Measurements from ENCODE around the gene CHST13. TPM values are rescaled to one million over a fixed set of nuclear protein-coding genes. Genes with fewer than 3 reads are reported as not detected.

CHST13 gene, protein sequence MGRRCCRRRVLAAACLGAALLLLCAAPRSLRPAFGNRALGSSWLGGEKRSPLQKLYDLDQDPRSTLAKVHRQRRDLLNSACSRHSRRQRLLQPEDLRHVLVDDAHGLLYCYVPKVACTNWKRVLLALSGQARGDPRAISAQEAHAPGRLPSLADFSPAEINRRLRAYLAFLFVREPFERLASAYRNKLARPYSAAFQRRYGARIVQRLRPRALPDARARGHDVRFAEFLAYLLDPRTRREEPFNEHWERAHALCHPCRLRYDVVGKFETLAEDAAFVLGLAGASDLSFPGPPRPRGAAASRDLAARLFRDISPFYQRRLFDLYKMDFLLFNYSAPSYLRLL
- not detected for total RNA-seq

DNA sequence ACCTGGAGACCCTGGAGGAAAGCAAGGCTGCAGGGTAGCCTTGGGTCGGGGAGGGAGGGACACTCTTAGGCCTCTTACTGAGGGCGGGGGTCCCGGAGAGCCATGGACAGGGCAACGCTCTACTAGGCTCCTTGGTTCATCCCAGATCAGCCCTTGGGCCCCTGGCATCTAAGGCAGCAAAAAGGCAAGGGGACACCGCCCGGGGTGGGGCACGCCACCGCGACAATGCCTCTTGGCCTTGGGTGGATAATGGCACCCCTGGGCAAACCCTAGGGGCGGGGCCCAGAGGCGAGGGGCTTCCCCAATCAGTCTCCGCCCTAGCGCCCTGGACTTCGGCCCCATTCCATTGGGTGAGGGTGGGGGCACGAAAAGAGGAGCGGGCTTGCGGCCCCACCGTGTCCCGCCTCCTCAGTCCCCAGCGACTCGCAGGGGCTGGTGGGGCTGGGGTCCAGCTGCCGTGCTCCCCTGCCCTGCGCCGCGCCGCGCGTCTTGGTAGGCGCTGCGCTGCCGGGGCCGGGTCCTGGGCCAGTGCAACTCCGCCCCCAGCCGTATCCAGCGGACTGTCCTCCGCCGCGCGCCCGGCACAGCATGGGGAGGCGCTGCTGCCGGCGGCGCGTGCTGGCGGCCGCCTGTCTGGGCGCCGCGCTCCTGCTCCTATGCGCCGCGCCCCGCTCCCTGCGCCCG is at the start of gene CHST13:
TSS of gene CHST13 (plus strand) at position 411 of the 684 bp plus-strand sequence. CDS start at position 589, 178 bp downstream.
- DNase-seq: no peak

DNA sequence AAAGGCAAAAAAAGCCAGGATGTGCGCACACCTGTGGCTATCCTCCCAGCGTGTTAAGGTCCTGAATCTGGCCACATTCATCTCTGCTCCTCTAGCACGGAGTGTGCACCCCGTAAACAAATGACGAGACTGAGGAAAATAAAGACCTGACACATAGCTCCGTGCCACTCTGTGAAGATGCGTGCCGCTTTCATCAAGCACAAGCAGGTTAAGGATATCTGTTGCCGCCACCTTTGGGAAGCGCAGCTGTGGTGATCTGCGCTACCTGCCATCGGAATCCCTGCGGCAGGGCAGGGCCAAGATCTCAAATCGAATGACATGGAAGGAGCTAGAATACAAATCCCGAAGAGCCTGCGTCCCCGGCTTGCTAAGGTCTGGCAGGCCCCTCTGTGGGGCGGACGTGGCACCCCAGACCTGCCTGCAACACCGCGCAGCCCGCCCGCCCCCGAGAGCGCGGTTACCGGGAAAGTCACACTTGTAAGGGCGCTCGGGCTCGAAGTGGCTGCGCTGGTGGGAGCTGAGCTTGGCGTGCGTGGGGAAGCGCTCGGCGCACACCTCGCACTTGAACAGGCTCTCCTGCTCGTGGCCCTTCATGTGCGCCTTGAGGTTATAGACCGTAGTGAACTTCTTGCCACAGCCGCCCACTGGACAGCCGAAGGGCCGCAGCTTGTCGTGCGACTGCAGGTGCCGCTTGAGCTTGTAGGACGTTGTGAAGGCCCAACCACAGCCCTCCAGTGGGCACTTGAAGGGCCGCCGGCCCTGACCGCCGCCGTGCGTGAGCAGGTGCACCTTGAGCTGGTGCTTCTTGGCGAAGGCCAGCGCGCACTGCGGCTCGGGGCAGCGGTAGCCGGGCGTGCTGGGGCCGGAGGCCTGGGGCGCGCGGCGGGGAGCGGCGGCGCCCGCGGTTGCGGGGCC is 49.2 kb upstream of the CHST13 start:
- no peak for DNase-seq

DNA sequence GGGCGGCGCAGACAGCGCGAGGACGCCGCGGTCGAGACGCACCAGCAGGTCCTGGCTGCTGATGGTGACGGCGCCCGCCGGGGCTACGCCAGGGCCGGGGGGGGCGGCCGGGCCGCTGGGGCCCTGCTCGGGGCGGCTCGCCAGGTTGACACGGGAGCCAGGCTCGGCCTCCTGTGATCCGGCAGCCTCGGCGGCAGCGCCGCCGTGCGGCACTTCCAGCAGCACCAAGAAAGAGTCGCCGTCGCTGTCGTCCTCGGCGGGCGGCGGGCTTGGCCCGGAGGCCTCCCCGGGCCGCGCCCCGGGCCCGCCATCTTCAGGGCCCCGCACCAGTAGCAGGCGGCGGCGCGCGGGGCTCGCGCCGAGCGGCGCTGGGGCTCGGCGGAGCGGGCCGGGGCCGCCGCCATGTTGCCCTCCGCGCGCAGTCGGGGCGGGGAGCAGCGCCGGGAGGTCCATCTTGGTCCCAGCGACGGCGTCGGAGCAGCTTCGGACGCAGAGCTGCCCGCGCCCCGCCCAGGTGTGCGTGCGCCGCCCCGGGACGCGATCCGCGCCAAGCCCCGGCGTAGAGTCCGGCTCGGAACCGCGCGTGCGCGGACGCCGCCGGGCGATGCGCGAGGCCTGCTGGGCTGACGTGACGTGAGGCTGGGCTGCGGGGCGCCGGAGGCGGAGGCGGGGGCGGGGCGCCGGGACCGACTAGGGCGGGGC is 48.4 kb upstream of the CHST13 start, which contains the start of gene ZXDC:
TSS of gene ZXDC (minus strand) at position 479 of the 702 bp plus-strand sequence. CDS start at position 453, 26 bp downstream.
- DNase-seq: peak; percentile 91

DNA sequence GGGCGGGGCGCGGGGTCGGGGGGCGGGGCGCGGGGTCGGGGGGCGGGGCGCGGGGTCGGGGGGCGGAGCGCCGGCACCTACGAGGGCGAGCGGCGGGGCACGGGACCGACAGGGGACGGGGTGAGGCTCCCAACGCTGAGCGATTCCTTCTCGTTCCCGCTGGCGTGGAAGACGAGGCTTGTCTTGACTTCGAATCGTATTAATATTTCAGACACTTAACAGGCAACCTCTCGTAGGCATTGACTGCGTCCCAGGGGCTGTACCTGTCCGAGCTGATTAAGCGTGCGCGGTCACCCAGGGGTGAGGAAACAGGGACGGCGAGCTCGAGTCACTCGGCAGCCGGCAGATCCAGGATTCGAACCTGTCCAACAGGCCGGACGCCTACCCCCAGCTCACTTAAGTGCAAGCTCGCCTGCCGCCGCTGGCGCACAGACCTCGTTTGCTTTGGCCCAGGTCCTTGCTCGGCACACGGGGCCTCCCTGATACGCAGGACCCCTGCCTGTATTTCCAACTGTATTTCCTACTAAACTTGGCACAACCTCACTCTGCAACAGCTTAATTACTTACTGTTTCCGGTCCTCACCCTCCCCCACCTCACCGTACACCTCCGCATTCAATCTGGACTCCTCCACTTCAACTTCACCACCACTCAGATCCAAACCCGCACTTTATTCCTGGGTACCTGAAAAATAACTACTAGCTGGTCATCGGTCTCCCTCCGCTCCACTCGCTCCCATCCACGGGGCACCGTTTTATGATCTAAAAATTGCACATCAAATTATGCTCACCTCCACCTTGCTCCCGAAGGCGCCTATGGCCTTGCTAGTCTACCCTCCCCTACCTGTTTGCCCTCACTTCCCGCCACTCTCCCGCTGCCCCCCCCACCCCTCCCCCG is 47.5 kb upstream of the CHST13 start:
- DNase-seq: no peak

DNA sequence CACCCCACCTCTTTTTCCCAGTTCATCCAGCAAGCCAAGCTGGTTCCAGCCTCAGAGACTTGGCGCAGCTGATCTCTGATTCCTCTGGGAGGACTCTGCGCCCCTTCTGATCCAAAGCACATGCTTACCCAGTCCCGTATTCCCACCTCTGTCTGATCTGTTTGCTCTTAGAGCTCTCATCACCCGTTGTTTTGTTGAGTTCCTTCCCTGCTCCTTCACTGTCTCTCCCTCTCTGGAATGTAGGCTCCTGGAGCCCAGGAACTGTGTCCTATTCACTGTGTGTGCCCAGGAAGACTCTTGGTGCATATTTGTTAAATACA is 46.9 kb upstream of the CHST13 start:
- DNase-seq: no peak

DNA sequence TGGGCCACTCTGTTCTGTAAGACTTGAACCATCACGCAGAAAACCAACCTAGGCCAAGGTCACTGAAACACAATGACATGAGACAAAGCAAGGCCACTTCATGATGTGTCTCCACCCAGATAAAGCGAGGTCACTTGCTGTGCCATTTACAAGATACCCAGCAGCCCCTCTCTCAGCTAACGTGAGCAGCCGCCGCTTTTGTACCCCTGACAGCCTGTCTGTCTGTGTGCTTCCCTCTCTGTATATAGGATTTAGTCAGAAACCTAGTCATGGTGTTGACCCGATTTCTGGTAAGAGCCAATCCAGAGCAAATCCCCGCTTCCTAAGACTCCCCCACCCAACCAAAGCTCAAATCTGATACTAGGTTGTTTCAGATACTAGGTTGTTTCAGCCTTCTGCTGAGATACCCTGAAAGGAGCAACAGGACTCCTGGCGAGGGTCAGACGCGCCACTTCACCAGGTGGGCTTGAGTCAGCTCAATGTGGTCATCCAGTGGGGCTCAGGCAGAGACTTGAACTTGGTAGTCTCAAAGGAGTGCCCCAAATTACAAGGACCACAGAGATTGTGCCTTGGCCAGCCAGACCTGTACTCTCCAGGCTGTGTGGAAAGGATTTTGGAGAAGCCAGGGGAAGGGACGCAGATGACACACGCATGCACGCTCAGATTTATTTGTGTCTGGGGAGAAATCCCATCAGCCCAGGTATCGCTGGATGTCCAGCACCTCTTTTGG is 45.2 kb upstream of the CHST13 start:
- no peak for DNase-seq

DNA sequence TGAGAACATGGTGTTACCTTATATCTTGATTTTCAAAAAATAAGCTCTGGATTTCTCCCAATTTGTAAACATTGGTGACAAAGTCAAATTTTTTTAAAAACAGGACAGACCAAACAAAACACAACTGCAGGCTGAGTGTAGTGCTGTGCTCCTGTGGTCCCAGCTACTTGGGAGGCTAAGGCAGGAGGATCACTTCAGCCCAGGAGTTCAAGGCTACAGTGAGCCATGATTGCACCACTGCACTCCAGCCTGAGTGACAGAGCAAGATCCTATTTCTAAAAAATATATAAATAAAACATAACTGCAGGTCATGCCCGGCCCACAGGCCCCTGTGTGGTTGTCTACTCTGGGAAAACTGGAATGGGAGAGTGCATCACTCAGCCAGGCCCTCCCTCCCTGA is 44.3 kb upstream of the CHST13 start:
- DNase-seq: no peak

DNA sequence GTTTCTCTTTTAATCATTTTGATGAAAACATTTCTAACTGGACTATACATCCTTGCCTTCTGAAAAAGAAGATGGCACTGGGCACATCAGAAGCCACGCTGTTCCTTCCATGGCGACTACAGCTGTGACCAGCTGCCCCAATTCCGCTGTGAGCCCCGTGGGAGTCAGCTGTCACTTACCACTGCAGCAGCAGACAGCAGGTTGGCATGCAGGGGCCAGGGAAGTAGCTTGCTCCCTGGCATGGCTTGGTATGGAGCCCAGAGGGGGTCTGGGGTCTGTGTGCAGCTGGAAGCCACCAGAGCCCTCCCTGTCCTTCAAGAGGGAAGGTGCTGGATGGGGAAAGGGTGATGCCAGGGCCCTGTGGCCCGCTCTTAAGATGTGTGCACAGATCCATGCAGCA is 43.7 kb upstream of the CHST13 start:
- no peak for DNase-seq

DNA sequence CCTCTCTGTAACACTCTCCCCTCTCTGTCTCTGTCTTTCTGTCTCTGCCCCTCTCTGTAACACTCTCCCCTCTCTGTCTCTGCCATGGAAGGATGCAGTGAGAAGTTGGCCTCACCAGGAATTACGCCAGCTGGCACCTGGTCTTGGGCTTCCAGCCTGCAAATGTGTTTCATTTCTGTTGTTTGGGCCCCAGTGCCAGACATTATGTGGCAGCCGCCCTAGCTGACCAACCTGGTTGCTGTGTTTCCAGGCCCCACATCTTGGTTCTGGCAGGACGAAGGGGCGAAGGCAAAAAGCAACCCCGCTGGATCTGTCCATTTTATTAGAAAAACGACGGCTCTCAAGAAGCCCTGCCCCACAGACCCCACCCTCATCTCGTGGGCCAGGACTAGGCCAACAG is 43.1 kb upstream of the CHST13 start:
- DNase-seq: no peak

DNA sequence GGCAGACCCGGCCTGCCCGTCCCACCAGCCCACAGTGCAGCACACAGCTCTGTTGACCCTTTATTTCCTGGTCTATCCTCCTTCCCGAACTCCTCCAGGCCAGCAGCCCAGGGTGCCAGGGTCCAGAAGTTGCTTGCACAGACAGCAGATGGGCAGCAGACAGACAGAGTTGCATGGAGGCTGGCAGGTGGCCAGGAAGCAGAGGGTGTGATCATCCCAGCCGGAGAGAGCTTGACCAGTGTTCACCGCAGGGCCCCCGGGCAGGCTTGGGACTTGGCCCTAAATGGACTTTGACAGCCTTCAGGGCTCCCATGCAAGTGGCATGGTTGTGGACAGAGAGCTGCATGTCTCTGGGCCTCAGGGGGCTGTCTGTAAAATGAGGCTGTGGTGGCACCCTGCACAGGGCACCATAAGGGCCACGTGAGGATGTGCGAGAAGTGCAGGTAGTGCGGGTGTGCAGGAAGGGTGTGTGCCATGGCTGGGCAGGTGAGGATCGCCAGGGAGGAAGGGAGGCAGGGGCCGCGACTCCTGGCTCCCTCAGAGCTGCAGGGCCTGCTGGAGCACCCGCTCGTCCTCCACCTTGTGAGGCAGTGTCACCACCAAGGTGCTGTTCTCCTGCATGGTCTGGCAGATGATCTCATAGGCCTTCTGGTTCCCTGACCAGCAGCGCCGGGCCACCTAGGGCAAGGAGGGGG is 42.0 kb upstream of the CHST13 start:
- DNase-seq: no peak

DNA sequence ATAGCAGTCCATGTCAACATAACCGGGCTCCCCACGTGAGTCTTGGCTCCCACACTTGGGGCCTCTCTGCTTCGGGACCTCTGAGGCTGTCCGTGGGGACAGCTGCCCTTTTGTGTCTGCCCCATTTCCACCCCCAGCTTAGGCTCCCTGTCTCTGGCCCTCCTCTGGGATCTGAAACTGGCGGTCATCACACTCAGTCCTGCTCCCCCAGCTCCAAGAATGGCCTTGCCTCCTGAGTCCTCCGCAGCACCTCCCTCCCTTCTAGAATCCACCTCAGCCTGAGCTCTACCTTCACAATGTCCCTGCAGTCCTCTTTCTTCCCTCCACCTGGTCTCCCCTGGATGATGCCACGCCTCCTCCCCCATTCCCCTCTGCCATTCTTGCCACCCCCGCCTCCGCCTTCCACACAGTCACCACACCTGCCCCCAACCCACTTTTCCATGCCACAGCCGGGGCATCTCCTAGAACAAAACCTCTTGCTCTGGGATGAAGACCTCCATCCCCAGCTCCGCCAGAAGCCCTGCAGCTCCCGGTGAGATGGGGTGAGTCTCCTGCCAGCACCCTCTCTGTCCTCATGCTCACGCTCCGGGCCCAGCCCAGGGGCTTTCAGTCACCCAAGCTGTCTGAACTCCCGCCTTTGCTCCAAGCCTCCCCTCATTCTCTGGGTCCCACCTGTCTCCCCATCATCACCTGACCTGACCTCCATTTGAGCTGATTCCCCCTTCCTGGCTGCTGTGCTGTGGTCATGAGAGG is 41.3 kb upstream of the CHST13 start:
- DNase-seq: no peak

DNA sequence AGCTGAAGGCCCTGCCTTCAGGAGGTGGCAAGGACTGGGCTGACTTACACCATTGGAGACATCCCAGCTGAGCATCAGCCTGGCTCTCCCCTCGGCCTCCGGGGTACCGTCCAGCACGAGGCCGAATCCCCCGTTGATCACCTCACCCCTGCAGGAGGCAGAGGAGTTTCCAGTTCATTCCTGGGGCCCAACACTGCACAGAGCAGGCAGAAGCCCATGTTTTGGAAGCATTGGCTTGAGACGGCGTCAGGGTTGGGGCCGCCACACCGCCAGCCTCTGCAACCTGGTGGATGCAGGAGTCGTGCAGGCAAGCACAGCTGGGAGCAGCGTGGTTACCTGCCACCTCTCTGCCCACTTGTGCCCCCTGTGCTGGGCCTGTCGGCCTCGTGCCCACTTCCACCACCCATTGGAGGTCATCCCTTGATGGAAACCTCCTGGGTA is 40.6 kb upstream of the CHST13 start:
- no peak for DNase-seq

DNA sequence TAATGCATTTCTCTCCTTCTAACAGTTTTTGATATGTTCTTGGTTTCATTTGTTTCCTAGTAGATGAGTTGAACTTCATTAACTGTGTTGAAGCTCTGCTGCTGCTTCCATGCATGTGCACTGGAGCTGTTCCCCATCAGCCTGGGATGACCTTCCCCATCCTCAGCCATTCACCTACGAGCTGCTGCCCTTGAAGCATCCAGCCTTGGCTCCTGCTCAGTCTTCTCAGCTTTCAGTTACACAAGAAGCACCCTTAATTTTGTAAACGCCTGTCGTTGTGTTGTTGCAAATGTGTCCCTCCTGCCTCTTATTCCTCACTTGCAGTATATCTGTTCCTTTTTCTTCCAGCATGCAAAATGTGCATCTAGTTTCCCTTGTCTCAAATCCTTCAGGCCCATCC is 39.8 kb upstream of the CHST13 start:
- DNase-seq: no peak

DNA sequence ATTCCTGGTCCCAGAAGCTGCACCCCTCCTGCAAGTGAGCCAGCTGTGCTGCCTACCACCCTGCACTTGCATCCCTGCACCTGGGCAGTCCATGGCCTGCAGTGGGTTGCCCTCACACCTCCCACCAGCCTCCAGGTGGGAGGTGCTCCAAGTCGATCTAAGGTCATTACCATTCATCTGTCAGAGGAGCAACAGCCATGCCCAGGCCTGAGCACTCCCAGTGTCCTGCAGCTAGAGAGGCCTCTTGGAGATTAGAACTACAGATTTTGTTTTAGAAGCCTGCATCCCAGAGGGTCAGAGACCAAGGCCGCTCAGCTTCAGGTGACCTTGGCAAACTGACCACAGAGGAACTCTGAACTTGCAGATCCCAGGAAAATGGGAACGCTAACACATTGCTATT is 39.3 kb upstream of the CHST13 start:
- DNase-seq: no peak

DNA sequence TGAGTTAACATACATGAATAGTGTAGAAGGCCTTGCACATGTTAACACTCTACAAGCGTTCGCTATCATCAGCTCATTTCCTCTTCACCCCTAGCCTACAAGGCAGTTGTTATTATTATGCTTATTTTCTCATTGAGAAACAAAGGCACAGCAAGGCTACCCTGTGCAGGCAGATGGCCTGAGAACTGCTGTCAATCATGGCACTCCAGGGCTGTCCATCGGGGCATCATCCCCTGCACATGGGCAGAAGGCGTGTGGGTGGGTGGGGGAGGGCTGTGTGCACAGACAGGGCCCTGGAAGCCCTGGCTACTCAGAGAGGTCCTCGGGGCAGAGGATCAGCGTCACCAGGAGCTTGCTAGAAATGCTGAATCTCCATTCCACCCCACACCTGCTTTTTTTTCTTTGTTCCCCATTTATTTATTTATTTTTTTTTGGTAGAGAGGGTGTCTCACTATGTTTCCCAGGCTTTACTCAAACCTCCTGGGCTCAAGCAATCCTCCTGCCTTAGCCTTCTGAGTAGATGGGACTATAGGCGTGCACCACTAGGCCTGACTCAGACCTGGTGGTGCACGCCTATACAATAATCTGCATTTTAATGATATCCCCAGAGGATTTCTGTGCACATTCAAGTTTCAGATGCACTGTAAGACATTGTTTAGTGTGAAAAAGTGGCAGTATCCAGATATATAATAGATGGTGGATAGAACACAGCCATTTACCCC is 38.6 kb upstream of the CHST13 start:
- no peak for DNase-seq

DNA sequence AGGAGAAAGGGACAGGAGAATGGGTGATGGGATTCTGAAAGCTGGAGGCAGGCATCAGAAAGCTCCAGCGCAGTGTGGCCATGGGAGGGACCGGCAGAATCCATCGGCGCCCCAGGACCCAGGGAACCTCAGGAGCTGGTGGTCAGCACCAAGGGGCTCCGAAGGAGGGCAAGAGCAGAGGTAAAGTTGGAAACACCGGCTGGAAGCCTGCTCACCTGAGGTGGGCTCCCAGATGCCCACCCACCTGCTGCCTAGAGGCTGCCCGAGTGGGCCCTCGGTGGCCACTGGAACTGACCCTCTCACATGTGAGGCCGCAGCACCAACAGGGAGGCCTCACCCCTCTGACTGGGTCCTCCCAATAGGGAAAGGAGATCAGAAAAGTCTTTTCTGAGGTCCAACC is 38.0 kb upstream of the CHST13 start:
- no peak for DNase-seq

DNA sequence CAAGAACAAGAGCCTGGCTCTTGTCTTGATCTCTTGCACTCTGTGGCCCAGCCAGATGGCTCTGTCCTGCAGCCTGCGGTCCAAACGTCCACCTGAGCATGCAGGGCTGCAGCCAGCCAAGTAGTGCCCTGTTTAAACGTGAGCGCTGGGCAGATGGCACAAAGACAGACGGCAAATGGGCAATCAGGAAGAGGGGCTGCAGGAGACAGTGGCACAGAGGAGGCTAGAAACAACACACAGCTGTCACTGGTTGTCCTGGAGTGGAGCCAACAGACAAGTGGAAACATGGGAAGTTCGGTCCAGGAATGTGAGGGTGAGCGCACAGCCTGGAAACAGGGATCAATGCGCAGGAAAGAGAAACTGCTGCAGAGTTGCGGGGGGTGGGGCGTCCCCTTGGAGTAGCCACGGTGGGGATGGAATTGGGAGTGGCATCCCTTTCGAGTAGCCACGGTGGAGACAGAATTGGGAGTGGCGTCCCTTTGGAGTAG is 37.6 kb upstream of the CHST13 start:
- DNase-seq: no peak

DNA sequence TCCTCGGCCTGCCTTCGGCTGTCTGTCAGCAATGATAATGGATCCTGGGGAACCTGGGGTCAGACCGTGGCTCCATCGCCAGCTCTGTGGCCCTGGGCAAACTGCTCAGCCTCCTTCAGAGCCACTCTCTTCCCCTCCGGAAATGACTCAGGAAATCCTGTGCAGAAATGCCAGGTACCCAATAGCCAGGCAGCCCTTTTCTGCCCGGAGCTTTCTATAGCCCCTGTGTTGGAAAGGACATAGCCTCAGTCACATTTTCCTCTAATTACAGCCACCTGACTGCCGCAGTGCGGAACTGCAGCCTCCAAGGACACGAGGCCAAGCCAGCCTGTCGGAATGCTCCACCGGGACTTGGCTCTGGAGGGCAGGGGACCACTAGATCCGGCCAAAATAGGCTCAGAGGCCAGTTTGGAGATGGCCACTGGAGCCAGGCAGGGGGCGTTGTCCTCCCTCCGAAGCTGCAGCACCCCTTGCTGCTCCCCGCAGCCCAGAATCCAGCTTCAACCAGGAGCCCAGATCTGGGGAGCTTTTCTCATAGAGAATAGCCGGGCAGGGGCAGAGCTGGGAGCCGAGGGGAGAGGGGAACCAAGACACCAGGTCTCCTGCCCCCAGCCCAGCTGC is 36.7 kb upstream of the CHST13 start:
- no peak for DNase-seq

Data from occipital lobe (tissue), 2 donors.